HG03139 (cell line): ENCODE results near the gene WDR19.

Experiments used
- ATAC-seq: cut with Tn5 transposase; IDR thresholded peaks from one replicate; pipeline ENCODE4 v1.9.1; 2021; ENCODE audit not compliant: unreplicated experiment

The WDR19 gene

DNA sequence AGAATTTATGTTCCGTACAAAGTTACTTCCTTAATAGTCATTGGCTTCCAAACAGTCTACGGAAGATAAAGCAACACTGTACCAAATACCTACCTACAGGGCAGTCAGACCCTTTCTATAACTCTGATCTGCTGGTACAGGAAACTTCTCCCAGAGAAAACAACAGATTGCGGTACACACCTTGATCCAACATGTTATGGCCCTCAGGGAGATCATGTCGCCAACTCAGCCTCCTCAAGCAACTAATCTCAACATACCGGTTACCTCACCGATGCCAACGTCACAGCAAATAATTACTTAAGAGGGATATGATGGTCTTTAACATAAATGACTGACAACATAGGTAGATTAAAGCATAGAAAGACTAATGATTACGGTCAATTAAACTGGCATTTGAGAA is 113.5 kb downstream of the WDR19 start:
- ATAC-seq: no peak

DNA sequence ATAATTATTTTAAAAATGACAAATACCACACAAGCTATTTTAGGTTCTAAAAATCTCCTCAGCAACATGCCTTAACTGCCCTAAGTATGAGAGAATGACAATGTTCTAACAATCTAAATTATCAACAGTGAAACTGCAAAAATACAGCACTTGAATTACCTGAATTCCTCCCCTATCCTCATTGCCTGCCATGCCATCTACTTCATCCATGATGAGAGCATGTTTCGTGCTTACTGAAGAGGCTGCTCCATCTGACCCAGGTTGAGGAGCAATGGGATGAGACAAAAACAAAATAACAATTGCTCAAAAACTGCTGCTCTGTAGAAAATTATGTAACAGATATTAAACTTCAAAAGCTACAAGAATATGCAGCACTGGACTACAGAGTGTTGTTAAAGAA is 120.6 kb downstream of the WDR19 start:
- no peak for ATAC-seq

DNA sequence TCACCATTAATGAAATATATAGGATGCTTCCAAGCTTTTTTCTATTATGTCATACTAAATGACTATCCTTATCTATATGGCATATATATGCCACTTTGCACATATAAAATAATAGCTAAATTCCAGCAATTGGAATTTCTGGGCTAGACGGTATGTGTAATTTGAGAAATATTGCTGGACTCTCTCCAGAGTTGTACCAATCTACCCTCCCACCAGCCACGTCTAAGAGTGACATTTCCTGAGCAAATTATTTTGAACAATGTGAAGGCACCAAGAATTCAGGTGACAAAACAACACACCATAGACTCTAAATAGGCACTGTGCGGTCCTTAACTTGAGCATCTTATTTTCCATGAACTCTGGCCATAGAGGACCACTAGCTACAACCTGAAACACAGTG is 121.5 kb downstream of the WDR19 start:
- ATAC-seq: no peak

GRCh38 chr4:39304651-39305050 is 122.3 kb downstream of the WDR19 start:
- no peak for ATAC-seq

- no peak for ATAC-seq
These were observed 123.8 kb downstream of the WDR19 start for GRCh38 chr4:39305912-39306677.

DNA sequence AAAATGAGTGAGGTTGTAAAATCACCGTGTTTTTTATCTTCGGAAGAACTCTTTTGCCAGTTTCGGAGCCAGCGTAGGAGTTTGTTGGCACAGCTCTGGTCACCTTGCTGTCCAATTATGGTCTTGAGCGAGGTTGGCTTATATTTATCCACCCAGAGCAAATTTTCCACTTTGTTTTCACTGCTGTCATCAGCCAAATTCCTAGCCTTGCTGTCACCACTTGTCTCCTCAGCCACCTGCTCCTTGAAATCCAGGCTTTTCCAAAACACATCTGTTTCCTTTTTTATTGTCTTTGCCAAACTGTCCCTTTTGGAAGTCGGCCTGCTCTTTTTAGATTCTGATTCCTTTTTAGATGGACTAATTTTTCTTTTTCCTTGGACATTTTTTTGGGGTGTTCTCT is 126.3 kb downstream of the WDR19 start:
- no peak for ATAC-seq

DNA sequence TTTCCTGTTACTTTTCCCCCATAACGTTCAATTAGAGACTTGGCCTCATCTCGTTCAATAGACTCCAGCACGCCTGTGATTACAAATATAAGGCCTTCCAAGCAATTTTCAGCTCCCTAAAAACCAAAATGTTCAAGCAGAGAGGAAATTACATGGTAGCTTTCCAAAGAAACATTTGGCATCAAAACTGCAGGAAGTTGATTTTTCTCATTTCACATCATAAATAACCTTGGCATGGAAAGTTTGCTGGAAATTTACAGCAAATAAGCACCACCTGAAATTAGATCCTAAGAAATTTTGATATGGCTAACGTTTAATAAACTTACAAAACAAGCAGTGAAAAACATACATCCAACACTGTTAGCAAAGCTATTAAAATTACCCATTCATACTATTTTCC is 130.5 kb downstream of the WDR19 start:
- no peak for ATAC-seq

GRCh38 chr4:39319676-39320075 is 137.3 kb downstream of the WDR19 start:
- no peak for ATAC-seq

GRCh38 chr4:39320381-39321115 is 138.2 kb downstream of the WDR19 start:
- no peak for ATAC-seq

DNA sequence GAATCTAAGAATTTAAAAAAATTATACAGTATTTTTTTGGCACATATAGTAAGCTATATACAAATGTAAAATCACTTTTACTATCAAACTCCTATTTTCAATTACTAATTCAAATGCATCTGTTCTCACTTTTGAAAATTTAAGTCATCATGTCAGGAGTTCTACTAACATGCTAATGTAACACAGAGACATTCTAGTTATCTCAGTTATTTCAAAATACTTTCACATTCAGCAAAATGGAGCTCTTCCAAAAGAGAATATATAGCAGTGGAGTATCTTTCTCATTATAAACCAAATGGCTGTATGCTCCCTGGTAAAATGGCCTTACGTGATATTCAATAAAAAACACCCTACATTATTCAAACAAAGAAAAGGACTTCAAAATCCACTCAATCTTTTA is 141.5 kb downstream of the WDR19 start:
- ATAC-seq: no peak

GRCh38 chr4:39324446-39324845 is 142.1 kb downstream of the WDR19 start:
- no peak for ATAC-seq

GRCh38 chr4:39324897-39325613 is 142.7 kb downstream of the WDR19 start:
- ATAC-seq: no peak

DNA sequence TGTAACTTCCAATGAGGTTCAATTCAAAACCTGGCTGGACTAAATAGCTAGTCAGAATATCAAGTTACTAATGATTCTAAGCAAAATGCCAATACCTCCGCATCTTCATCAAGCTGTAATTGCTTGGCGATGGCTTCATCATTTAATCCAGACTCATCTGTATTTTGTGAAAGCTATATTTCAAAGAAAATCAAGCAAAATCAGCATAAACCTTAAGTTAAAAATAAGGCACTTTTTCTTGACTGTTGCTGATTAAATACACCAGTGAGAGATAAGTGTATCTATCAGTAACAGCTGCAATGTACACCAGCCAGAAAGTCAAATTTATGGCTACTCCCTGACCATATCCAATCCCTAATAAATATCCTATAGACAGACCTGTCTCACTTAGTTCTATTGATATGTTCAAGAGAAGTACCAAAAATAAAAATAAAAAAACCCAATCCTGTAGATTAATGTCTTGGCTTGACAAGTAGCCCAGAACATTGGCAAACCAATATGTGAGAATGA is 144.2 kb downstream of the WDR19 start:
- no peak for ATAC-seq

DNA sequence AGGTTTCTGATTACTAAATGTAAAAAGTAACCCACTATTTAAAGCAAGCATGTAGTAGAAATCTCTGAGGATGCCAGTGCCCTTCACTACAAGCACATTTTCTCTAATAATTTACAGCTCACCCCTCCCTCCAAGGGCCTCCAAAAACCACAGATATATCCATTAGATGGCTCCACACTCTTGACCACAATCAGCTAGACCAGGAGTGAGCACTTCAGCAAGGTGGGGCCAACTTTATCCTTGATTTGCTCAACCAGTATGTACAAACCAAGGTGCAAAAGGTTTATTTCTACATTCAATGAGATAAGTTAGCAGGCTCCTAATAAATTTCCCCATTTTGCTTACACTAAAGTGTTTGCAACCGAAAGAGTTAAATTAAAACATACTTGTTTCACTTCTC is 148.0 kb downstream of the WDR19 start:
- no peak for ATAC-seq

DNA sequence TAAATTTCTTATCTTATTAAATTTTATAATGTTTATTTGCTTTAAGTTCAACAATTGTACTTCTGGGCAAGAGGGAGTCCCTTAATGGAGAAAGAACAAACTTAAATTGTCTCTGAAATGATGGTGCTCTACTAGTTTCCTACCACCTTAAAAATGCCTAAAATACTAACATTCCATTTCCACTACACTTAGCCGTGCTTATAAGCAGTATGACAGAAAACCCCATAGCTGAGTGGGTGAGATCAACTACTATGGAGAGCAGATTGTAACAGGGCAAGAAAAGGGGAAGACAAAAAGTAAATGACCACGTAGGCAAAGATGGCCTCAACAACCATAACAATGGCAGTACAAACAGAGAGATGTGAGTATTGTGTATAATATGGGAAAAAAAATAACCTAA is 148.9 kb downstream of the WDR19 start:
- ATAC-seq: no peak
